Ascending aorta (tissue), 2 donors: ENCODE measurements around the gene CORO7. TPM values are rescaled to one million over a fixed set of nuclear protein-coding genes. Genes with fewer than 3 reads are reported as not detected.

Source experiments
- DNase-seq, 2 donors: peaks; one replicate each; pipeline ENCODE4 v3.0.0-alpha.2; 2019; ENCODE audit warnings: low spot score in 2 of 2
- H3K27ac ChIP-seq, 2 donors: fragments of 200-600 bp; sonication (generic); one replicate each; pipeline ENCODE4 v1.5.1; 2016 to 2017; ENCODE audit warnings: mild to moderate bottlenecking in 1 of 2
- H3K27me3 ChIP-seq: fragments of 200-600 bp; sonication (generic); one replicate; pipeline ENCODE4 v1.5.1; 2017
- H3K36me3 ChIP-seq, 2 donors: fragments of 200-600 bp; sonication (generic); one replicate each; pipeline ENCODE4 v1.5.1; 2016
- H3K4me1 ChIP-seq, 2 donors: fragments of 200-600 bp; sonication (generic); one replicate each; pipeline ENCODE4 v1.5.1; 2016 to 2017; ENCODE audit warnings: mild to moderate bottlenecking in 1 of 2
- H3K4me3 ChIP-seq, 2 donors: fragments of 200-600 bp; sonication (generic); one replicate each; pipeline ENCODE4 v1.5.1; 2016 to 2017; ENCODE audit warnings: mild to moderate bottlenecking in 1 of 2
- H3K9me3 ChIP-seq, 2 donors: fragments of 200-600 bp; sonication (generic); one replicate each; pipeline ENCODE4 v1.5.1; 2016
- intact Hi-C: fragments of 100-400 bp; cut with DNase I; formaldehyde crosslinking; loops from one replicate; pipeline ENCODE4 v1.15.1; 2023
- total RNA-seq: library from RNA; depleted of rRNA; stranded (reverse); fragments of >200 nt; gene quantifications from one replicate; pipeline ENCODE4 v1.1.0, GENCODE V29; 2016
- TF ChIP-seq, protein P1 (sequence below), 3 experiments: fragments of 200-600 bp in 2 of 3; fragments of 450-650 bp in 1 of 3; sonication (generic) in 2 of 3; IDR thresholded peaks; one replicate each; pipeline ENCODE4 v1.5.1; 2016 to 2019; ENCODE audit warnings: antibody characterized with exemption in 3 of 3, mild to moderate bottlenecking in 1 of 3, moderate library complexity in 1 of 3

The CORO7 gene
- total RNA-seq, 1 donor from 2014 or later = 41.9 TPM

DNA sequence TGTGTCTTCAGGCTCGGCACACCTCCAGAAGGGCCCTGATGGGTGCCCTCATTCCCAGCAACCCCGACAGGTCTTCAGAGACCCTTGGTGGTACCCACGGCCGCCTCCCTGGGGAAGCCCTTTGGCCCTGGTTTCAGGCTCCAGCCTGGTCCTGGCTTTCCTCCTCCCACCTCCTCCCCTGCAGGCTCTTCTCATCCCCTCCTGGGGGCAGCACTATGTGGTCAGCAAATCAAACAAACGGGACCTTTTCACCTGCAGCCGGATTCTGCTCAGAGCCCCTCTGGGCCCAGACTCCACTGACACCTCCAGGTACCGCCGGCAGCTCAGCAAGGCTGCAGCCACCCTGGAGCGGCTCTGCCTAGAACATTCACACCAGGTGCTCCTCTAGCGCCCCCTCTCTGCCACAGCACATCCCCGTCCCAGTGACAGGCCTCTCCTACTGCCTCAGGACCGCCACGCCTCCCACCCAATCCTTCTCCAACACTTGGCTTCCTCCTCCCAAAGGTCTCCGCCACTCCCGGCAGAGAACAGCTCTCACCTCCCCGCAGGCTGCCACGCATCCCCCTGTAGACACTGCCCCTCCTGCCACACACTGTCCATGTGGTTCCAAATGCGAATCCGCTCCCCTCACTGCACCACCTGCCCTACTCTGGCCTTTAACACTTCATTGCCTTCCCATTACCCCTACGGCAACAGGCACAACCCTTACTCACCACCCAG is 12.0 kb downstream of the CORO7 start:
- Histone ChIP-seq H3K27ac (no peak overlapping the region), H3K4me1 (peaks cover 0 to 3% of the 10 kb centered on the region in 2 donors), H3K36me3 (peaks cover 39 to 44% of the 10 kb centered on the region in 2 donors), H3K4me3 (no peak overlapping the region), H3K9me3 (no peaks in the 10 kb centered on the region), H3K27me3 (no peaks in the 10 kb centered on the region)
- intact Hi-C loops = no loop called here
- TF ChIP-seq, protein P1, sequence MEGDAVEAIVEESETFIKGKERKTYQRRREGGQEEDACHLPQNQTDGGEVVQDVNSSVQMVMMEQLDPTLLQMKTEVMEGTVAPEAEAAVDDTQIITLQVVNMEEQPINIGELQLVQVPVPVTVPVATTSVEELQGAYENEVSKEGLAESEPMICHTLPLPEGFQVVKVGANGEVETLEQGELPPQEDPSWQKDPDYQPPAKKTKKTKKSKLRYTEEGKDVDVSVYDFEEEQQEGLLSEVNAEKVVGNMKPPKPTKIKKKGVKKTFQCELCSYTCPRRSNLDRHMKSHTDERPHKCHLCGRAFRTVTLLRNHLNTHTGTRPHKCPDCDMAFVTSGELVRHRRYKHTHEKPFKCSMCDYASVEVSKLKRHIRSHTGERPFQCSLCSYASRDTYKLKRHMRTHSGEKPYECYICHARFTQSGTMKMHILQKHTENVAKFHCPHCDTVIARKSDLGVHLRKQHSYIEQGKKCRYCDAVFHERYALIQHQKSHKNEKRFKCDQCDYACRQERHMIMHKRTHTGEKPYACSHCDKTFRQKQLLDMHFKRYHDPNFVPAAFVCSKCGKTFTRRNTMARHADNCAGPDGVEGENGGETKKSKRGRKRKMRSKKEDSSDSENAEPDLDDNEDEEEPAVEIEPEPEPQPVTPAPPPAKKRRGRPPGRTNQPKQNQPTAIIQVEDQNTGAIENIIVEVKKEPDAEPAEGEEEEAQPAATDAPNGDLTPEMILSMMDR (IDR thresholded peaks at IDR 0.05) = peak; percentile 37 to 39 (median 38)
- peak in 1 of 2 donors; percentile 66 for DNase-seq

DNA sequence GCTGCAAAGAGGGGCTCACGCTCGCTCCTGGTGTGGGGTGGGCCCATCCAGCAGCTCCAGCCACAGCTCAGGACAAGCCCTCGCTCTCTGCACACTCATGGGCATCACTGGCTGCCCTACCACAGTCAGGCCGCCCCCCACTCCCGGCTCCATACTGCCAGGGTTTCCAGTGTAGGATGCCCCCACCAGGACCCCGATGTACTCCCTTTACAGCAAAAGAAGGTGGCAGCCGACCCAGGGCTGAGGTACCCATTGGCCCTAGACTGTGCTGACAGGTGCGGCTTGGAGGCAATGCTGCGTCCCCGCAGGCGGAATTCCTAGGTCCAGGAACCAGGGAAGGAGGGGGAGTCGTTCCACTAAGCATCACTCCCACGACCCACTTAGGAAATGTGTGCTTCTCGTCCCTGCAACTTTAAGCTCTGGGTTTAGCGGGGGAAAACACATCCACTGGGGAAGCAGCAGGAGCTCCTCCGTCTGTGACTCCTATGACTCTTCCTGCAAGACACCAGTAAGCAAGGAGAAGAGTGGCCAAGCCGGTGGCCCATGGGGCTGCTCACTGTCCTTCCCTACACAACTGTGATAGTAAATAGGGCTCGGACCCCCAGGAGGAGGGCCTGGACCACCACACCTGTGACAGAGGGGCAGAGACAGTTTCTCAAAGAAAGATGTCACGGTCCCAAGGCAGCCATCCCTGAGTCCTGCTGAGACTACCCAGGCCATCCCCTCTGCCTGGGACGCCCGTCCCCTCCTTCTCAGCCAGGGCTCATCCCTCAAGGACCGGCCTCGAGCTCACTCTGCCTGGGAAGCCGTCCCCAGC is 13.1 kb downstream of the CORO7 start:
- peak in 1 of 2 donors; percentile 66 for DNase-seq
- no peaks in the 10 kb centered on the region for H3K27me3 ChIP-seq
- peaks cover 0 to 3% of the 10 kb centered on the region in 2 donors for H3K4me1 ChIP-seq
- H3K36me3 ChIP-seq = peaks cover 35 to 43% of the 10 kb centered on the region in 2 donors
- intact Hi-C loops = no loop called here
- H3K4me3 ChIP-seq = no peak overlapping the region
- TF ChIP-seq, protein P1 (IDR thresholded peaks at IDR 0.05) = no peak
- no peaks in the 10 kb centered on the region for H3K9me3 ChIP-seq
- H3K27ac ChIP-seq = no peak overlapping the region

DNA sequence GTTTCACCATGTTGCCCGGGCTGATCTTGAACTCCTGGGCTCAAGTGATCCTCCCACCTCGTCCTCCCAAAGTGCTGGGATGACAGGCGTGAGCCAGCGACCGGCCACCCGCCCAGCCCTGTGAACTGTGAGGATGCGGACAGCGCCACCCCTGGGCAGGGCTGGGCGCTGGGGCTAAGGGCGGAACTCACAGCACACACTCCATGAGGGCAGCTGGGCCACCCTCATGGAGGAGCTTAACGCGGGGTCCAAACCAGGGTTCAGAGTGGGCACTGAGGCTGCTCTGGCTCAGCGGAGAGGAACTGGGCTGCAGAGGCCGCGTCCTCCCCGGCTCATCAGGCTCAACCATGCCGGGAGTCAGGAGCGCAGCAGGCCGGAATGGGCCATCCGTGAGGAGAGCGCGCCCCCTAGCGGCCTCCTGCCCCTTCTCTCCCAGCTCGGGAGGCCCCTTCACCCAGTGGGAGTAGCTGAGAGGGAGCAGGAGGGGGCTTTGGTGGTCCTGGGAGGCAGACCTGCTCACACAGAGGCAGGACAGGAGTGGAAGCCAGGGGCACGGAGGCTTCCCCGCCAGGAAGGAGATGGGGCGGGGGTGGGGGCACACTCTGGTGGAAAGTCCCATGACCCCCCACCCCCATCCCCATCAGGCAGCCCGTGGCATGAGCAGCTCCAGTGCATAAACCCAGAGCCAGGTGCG is 13.8 kb downstream of the CORO7 start:
- Histone ChIP-seq H3K4me1 (peaks cover 0 to 3% of the 10 kb centered on the region in 2 donors), H3K27ac (no peak overlapping the region), H3K4me3 (peak overlapping the region in 1 of 2 donors; percentile 40), H3K9me3 (no peaks in the 10 kb centered on the region), H3K27me3 (no peaks in the 10 kb centered on the region), H3K36me3 (peaks cover 28 to 35% of the 10 kb centered on the region in 2 donors)
- TF ChIP-seq, protein P1 (IDR thresholded peaks at IDR 0.05) = peak; percentile 86 to 97 (median 96)
- peak in 1 of 2 donors; percentile 89 for DNase-seq
- intact Hi-C loops = loop anchor here (1.0 kb wide), 1 partner anchor 43 kb away; no protein-coding TSS in a partner anchor

DNA sequence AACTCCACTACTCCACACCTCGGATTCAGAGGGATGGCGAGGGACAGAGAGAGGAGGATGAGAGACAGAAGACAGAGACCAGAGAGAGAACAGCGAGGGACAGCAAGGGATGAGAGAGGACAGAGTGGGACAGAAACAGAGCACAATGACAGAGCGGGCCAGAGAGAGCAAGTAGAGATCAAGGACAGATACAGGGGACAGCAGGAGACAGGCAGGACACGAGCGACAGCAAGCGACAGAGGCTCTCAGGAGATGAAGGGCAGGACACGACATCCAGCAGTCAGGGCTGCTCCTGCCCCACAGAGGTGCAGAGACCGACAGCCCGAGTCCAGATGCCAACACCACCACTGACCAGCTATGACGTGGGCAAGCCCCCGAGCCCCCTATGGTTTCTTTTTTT is 14.9 kb downstream of the CORO7 start:
- Histone ChIP-seq H3K9me3 (no peaks in the 10 kb centered on the region), H3K27ac (no peak overlapping the region), H3K27me3 (no peaks in the 10 kb centered on the region), H3K4me3 (no peak overlapping the region), H3K36me3 (peaks cover 18 to 24% of the 10 kb centered on the region in 2 donors), H3K4me1 (peaks cover 0 to 3% of the 10 kb centered on the region in 2 donors)
- intact Hi-C loops = no loop called here
- TF ChIP-seq, protein P1 (IDR thresholded peaks at IDR 0.05) = no peak
- no peak for DNase-seq

DNA sequence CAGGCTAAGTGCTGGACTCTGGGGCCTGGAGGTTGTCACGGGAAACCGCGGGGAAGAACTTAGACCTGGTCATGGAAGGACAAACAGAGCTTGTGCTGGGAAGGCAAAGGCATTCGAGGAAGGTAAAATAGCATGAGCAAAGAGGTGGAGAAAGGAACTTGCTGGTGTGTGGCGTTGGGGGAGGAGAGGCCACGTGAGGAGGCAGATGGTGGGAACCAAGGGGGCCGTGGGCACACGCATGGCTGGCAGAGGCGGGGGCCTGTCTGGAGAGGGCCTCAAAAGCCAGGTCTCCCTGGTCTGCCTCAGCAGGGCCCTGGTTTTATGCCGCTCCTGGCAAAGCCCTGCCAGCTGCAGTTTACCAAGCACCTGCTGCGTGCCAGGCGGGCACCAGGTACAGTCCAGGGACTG is 15.3 kb downstream of the CORO7 start:
- Histone ChIP-seq H3K36me3 (peaks cover 14 to 20% of the 10 kb centered on the region in 2 donors), H3K4me1 (peaks cover 0 to 3% of the 10 kb centered on the region in 2 donors), H3K9me3 (no peaks in the 10 kb centered on the region), H3K27me3 (no peaks in the 10 kb centered on the region), H3K27ac (no peak overlapping the region), H3K4me3 (no peak overlapping the region)
- intact Hi-C loops = no loop called here
- TF ChIP-seq, protein P1 (IDR thresholded peaks at IDR 0.05) = no peak
- DNase-seq = peak in 1 of 2 donors; percentile 58
